DMS 273 (cell line): Measurements from ENCODE around the gene GRK2.
"Not testable (repeated sequence)": the region's sequence is repeated elsewhere in the genome, so short reads cannot be mapped to it uniquely, and the experiment has no call there.

Experiments
- DNase-seq: peaks from one replicate; lab custom pipeline; 2025; ENCODE audit not compliant: unreplicated experiment; lab: John Stamatoyannopoulos, UW

The GRK2 gene

GRCh38 chr11:67310246-67311050 lies 44.2 kb downstream of the GRK2 start:
- DNase-seq: no peak

- no peak for DNase-seq
Measured at GRCh38 chr11:67311051-67311555, 44.8 kb downstream of the GRK2 start.

GRCh38 chr11:67311556-67312082 lies 45.3 kb downstream of the GRK2 start:
- DNase-seq: no peak

- no peak for DNase-seq
Measured at GRCh38 chr11:67312187-67313021, 46.1 kb downstream of the GRK2 start.

- DNase-seq: no peak
Measured at GRCh38 chr11:67313125-67313890, 47.0 kb downstream of the GRK2 start.

GRCh38 chr11:67314218-67314617 lies 47.9 kb downstream of the GRK2 start:
- DNase-seq: no peak

GRCh38 chr11:67315325-67315909 lies 49.1 kb downstream of the GRK2 start:
- no peak for DNase-seq

- DNase-seq: no peak
Measured at GRCh38 chr11:67316882-67317204, 50.6 kb downstream of the GRK2 start.

- peak; percentile 98 for DNase-seq
Measured at GRCh38 chr11:67317205-67317887, 51.1 kb downstream of the GRK2 start.

GRCh38 chr11:67317888-67318555 lies 51.7 kb downstream of the GRK2 start:
- DNase-seq: no peak

- DNase-seq: not testable (repeated sequence)
Measured at GRCh38 chr11:67318876-67319275, 52.6 kb downstream of the GRK2 start.

GRCh38 chr11:67320011-67320410 lies 53.7 kb downstream of the GRK2 start:
- DNase-seq: no peak

- DNase-seq: no peak
Measured at GRCh38 chr11:67320691-67321090, 54.4 kb downstream of the GRK2 start.

GRCh38 chr11:67321313-67321871 lies 55.1 kb downstream of the GRK2 start:
- DNase-seq: no peak

- no peak for DNase-seq
Measured at GRCh38 chr11:67322049-67322448, 55.8 kb downstream of the GRK2 start.

- DNase-seq: no peak
Measured at GRCh38 chr11:67323526-67323925, 57.3 kb downstream of the GRK2 start.

GRCh38 chr11:67332081-67332691 lies 65.9 kb downstream of the GRK2 start:
- peak; percentile 32 for DNase-seq
